Measurements from ENCODE around the gene ZNF541. TPM values are rescaled to one million over a fixed set of nuclear protein-coding genes. Genes with fewer than 3 reads are reported as not detected.
A peak's percentile ranks its signal among the peaks of the same experiment; 100 is the strongest.
"Not testable (repeated sequence)": the region's sequence is repeated elsewhere in the genome, so short reads cannot be mapped to it uniquely, and the experiment has no call there.

ZNF541 gene
- total RNA-seq, 2 donors from 2014 or later = 0.20 TPM; not detected in 1

DNA sequence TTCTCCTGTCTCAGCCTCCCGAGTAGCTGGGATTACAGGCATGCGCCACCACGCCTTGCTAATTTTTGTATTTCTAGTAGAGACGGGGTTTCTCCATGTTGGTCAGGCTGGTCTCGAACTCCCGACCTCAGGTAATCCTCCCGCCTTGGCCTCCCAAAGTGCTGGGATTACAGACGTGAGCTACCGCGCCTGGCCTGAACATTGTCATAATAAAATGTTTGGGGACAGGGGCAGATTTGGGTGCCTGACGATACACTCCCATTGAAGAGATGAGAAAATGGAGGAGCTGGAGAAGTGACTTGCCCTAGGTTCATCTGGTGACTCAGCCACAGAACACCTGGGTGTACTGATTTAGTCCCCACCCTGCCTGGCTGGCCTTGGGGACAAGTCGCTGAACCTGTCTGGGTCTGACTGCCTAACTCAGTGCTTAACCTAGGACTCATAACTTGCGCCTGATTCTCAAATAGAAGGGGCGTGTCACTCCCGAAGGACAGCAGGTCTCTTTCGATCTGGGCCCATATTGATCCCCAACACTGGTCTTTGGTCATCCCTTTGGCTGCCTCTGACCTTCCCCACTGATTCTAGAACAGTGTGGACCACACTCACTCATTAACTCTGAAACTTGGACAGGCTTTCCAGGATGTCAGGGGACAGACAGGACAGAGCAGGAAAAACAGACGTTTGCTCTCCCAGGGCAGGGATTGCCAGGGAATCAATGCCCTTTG is 28.4 kb upstream of the ZNF541 start:
- Histone ChIP-seq H3K4me3 (peak overlapping the region; percentile 46 to 65), H3K36me3 (no peaks in the 10 kb centered on the region), H3K9me3 (no peaks in the 10 kb centered on the region), H3K27me3 (no peaks in the 10 kb centered on the region), H3K4me1 (peaks cover 0 to 24% of the 10 kb centered on the region in 2 donors), H3K27ac (peak overlapping the region; percentile 80 to 89)
- DNase-seq (ENCODE audit: low spot score) = no peak
- TF ChIP-seq, protein P1, sequence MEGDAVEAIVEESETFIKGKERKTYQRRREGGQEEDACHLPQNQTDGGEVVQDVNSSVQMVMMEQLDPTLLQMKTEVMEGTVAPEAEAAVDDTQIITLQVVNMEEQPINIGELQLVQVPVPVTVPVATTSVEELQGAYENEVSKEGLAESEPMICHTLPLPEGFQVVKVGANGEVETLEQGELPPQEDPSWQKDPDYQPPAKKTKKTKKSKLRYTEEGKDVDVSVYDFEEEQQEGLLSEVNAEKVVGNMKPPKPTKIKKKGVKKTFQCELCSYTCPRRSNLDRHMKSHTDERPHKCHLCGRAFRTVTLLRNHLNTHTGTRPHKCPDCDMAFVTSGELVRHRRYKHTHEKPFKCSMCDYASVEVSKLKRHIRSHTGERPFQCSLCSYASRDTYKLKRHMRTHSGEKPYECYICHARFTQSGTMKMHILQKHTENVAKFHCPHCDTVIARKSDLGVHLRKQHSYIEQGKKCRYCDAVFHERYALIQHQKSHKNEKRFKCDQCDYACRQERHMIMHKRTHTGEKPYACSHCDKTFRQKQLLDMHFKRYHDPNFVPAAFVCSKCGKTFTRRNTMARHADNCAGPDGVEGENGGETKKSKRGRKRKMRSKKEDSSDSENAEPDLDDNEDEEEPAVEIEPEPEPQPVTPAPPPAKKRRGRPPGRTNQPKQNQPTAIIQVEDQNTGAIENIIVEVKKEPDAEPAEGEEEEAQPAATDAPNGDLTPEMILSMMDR (IDR thresholded peaks at IDR 0.05) = no peak

DNA sequence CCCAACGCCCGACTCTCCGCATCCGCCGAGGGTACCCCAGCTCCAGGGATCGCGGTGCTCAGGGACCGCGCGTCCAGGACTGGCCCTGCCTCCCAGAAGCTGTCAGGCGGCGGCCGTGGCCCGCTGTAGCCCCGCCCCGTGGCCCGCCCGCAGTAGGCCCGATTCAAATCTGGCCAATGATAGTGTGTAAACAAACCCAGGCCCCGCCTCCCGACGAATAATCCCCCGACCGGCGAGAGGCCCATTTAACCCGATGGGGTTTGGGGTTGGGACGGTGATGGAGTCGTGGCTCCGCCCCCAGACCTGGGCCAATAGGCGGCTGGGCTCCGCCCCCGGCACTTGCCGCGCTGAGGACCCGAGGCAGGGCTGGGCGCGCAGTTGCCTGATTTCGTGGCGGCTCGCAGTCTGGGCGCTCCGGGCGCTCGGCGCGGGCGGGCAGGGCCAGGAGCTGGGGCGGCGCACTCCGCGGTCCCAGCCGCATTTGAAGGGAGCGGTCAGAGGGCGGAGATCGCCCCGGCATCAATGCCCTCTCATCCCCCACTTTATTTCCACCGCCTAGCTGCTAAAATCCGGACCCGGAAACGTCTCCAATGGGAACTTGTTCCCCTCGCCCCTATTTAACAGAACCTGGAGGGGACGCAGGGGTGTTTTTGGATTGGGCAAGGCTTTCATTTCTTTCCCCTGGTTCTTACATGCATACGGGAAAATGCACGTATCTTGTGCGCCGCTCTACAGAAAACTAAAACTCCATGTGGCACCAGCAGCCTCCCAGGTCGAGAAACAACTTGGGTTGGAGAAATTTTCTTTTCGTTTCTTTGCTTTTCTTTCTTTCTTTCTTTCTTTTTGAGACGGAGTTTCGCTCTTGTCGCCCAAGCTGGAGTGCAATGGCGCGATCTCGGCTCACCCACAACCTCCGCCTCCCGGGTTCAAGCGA is 27.6 kb upstream of the ZNF541 start:
- Histone ChIP-seq H3K27ac (peak overlapping the region; percentile 80 to 89), H3K4me3 (peak overlapping the region; percentile 46 to 65), H3K36me3 (no peaks in the 10 kb centered on the region), H3K27me3 (no peaks in the 10 kb centered on the region), H3K9me3 (no peaks in the 10 kb centered on the region), H3K4me1 (peaks cover 0 to 24% of the 10 kb centered on the region in 2 donors)
- TF ChIP-seq, protein P1 (IDR thresholded peaks at IDR 0.05) = no peak
- peak; percentile 100 for DNase-seq (ENCODE audit: low spot score)

DNA sequence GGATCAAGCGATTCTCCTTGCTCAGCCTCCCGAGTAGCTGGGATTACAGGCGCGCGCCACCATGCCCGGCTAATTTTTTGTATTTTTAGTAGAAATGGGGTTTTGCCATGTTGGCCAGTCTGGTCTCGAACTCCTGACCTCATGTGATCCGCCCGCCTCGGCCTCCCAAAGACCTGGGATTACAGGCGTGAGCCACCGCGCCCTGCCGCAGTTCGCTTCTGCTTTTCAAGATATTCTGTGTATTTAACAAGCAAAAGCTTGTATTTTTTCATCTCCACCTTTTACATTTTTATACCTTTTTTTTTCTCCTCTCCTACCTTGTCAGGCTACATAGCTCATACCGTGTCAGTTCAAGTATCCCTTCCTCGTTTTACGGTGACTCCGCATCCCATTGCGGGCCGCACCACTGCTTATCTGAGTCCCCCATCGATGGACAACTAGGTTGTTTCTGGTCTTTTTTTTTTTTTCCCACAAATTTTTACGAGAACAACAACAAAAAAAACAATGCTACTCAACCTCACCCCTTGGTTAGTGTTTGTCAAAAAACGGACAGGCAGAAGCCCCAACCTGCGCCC is 26.8 kb upstream of the ZNF541 start:
- not testable (repeated sequence) for H3K36me3 ChIP-seq; DNase-seq (ENCODE audit: low spot score); H3K9me3 ChIP-seq; H3K27me3 ChIP-seq
- peak overlapping the region; percentile 69 to 89 for H3K27ac ChIP-seq
- H3K4me1 ChIP-seq = peaks cover 0 to 24% of the 10 kb centered on the region in 2 donors
- H3K4me3 ChIP-seq = peak overlapping the region; percentile 32 to 65

DNA sequence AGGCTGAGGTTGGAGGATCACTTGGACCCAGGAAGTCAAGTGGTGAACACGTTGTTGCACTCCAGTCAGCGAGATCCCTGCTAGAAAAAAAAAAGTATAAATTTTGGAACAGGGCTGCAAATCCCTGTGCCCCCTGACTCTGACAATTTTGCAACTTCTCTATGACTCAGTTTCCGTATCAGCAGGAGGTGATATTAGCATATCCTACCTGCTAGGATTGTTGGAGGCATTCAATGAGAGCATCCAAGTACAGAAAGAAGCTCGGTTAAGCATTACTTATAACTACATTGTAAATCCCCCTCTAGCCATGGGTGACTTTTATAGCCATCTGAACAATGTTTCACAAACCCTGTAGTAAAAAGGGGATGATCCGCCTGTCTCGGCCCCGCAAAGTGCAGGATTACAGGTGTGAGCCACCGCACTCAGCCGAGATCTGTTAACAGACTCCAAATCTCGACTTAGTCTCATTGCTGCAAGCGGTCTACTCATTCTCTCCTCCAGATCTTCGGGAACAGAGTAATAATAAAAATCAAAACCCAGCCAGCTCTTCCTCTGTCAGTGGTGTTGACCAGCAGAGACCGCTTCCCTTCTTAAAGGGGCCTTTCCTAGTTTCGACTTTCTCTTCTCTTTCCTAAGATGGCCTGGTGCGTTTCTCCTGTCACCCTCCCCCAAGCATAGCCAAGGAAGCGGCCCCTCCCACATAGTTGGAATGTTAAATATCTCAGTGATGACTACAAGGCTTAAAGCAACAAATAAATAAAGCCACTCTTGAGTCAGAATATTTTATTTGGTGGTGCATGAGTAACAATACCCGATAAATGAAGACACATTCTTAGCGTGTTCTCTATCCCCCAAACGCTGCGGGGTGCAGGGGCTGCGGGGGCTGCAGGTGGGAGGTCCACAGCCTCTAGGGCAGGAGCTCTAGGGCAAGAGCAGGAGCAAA is 25.7 kb upstream of the ZNF541 start:
- peak overlapping the region; percentile 23 to 28 for H3K4me3 ChIP-seq
- DNase-seq (ENCODE audit: low spot score) = peak; percentile 81
- peak overlapping the region; percentile 61 to 89 for H3K27ac ChIP-seq
- H3K9me3 ChIP-seq = no peaks in the 10 kb centered on the region
- H3K4me1 ChIP-seq = peaks cover 0 to 24% of the 10 kb centered on the region in 2 donors
- no peaks in the 10 kb centered on the region for H3K36me3 ChIP-seq
- TF ChIP-seq, protein P1 (IDR thresholded peaks at IDR 0.05) = no peak
- no peaks in the 10 kb centered on the region for H3K27me3 ChIP-seq

DNA sequence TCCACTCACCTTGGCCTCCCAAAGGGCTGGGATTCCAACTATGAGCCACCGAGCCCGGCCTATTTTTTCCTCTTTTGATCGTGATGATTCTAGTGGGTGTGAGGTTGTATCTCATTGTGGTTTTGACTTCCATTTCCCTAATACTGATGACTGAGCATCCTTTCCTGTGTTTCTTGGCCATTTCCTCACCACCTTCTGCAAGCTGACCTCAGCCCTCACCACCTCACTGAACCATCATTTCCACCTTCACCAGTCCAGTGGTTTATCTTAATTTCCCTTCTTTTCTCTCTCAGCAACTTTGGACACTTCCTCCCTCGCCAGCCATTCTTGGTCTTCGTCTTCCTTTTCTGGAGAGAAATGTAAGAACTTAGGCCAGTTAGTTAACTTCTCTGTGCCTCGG is 23.0 kb upstream of the ZNF541 start:
- Histone ChIP-seq H3K36me3 (no peaks in the 10 kb centered on the region), H3K4me1 (peaks cover 0 to 22% of the 10 kb centered on the region in 2 donors)
- TF ChIP-seq, protein P1 (IDR thresholded peaks at IDR 0.05) = no peak

More for the DNA sequence above, 23.0 kb upstream of the ZNF541 start:
- H3K4me3 ChIP-seq = no peak overlapping the region
- no peaks in the 10 kb centered on the region for H3K27me3 ChIP-seq
- no peaks in the 10 kb centered on the region for H3K9me3 ChIP-seq
- H3K27ac ChIP-seq = no peak overlapping the region
- DNase-seq (ENCODE audit: low spot score) = no peak

All from right atrium auricular region (tissue), 2 donors.